ENCODE results near the gene MSTO1. TPM values are rescaled to one million over a fixed set of nuclear protein-coding genes. Genes with fewer than 3 reads are reported as not detected.
"Not testable (repeated sequence)": the region's sequence is repeated elsewhere in the genome, so short reads cannot be mapped to it uniquely, and the experiment has no call there.

The MSTO1 gene
- polyA plus RNA-seq (ENCODE audit: insufficient read depth in 1 of 5, insufficient read length in 5 of 5, low replicate concordance in 1 of 5), result 10 to 100 TPM; 53.6 to 77.1 (median 70.3) TPM
- long read RNA-seq, donor 1, partial matches to known transcripts, result 0 of 2 reads
- long read RNA-seq, donor 1, other reads (novel, unspliced or antisense), result 0 of 2 reads
- long read RNA-seq, donor 2, partial matches to known transcripts, result 0 of 1 reads
- long read RNA-seq, donor 2, other reads (novel, unspliced or antisense), result 0 of 1 reads
- long read RNA-seq, donor 3, partial matches to known transcripts, result 0 of 2 reads
- long read RNA-seq, donor 3, other reads (novel, unspliced or antisense), result 0 of 2 reads
- long read RNA-seq, donor 4, partial matches to known transcripts, result 0 of 1 reads
- long read RNA-seq, donor 4, other reads (novel, unspliced or antisense), result 0 of 1 reads
- long read RNA-seq, donor 5, partial matches to known transcripts, result 0 of 3 reads
- long read RNA-seq, donor 5, other reads (novel, unspliced or antisense), result 0 of 3 reads
- long read RNA-seq, donor 6, partial matches to known transcripts, result 0 of 2 reads
- long read RNA-seq, donor 6, other reads (novel, unspliced or antisense), result 0 of 2 reads
- long read RNA-seq, donor 7, partial matches to known transcripts, result 0 of 4 reads
- long read RNA-seq, donor 7, other reads (novel, unspliced or antisense), result 0 of 4 reads
- long read RNA-seq, donor 8, partial matches to known transcripts, result 0 of 1 reads
- long read RNA-seq, donor 8, other reads (novel, unspliced or antisense), result 0 of 1 reads

- DNase-seq, result peak; percentile 90 to 91
These were observed at the start of gene MSTO1 for GRCh38 chr1:155609515-155610256. MSTO1 (plus strand) TSS chr1:155610218; CDS start chr1:155610249, 31 bp downstream.

- peak; percentile 30 for DNase-seq
These were observed 48.0 kb upstream of the MSTO1 start for GRCh38 chr1:155561779-155562580.

GRCh38 chr1:155562581-155563376, 47.2 kb upstream of the MSTO1 start, which contains the start of gene ASH1L:
ASH1L (minus strand) TSS chr1:155562803; CDS start chr1:155521519, 41,284 bp downstream.
- peak; percentile 95 to 97 for DNase-seq

- DNase-seq, result peak in 1 of 2 donors; percentile 2
These were observed 46.5 kb upstream of the MSTO1 start for GRCh38 chr1:155563377-155564022.

GRCh38 chr1:155569988-155570592, 39.9 kb upstream of the MSTO1 start:
- no peak for DNase-seq

GRCh38 chr1:155570593-155570990, 39.4 kb upstream of the MSTO1 start:
- DNase-seq, result no peak

- DNase-seq, result no peak
These were observed 35.9 kb upstream of the MSTO1 start for GRCh38 chr1:155574077-155574476.

- not testable (repeated sequence) for DNase-seq
These were observed 34.4 kb upstream of the MSTO1 start for GRCh38 chr1:155575608-155576007.

GRCh38 chr1:155583846-155584245, 26.2 kb upstream of the MSTO1 start:
- not testable (repeated sequence) for DNase-seq

- not testable (repeated sequence) for DNase-seq
These were observed 20.7 kb upstream of the MSTO1 start for GRCh38 chr1:155589282-155589681.

GRCh38 chr1:155590516-155591247, 19.3 kb upstream of the MSTO1 start:
- not testable (repeated sequence) for DNase-seq

GRCh38 chr1:155591770-155592169, 18.2 kb upstream of the MSTO1 start:
- DNase-seq, result peak; percentile 24 to 31

GRCh38 chr1:155595877-155596474, 14.0 kb upstream of the MSTO1 start:
- not testable (repeated sequence) for DNase-seq

- DNase-seq, result no peak
These were observed 13.2 kb upstream of the MSTO1 start for GRCh38 chr1:155596864-155597263.

- DNase-seq, result peak in 1 of 2 donors; percentile 9
These were observed 11.1 kb upstream of the MSTO1 start for GRCh38 chr1:155598842-155599331.

GRCh38 chr1:155599828-155600572, 10.0 kb upstream of the MSTO1 start:
- DNase-seq, result not testable (repeated sequence)

GRCh38 chr1:155607708-155608107, 2.3 kb upstream of the MSTO1 start:
- no peak for DNase-seq

Measured in right lung (tissue), 10 donors.